Lower lobe of right lung (tissue), 2 donors: ENCODE measurements around the gene NKX1-2. TPM values are rescaled to one million over a fixed set of nuclear protein-coding genes. Genes with fewer than 3 reads are reported as not detected.

ENCODE experiments used
- ATAC-seq, 2 donors: fragments of 200-7000 bp; cut with Tn5 transposase; one replicate each; pipeline ENCODE4 v1.9.1; 2020 to 2022; ENCODE audit warnings: mild to moderate bottlenecking in 2 of 2, moderate library complexity in 2 of 2
- DNase-seq: peaks from one replicate; pipeline ENCODE4 v3.0.0-alpha.2; 2020
- H3K27ac ChIP-seq: fragments of 200-600 bp; one replicate; pipeline ENCODE4 v1.8.0; 2022
- H3K27me3 ChIP-seq: fragments of 200-600 bp; one replicate; pipeline ENCODE4 v1.8.0; 2022; ENCODE audit warnings: low read depth
- H3K36me3 ChIP-seq: fragments of 200-600 bp; one replicate; pipeline ENCODE4 v1.8.0; 2022; ENCODE audit warnings: mild to moderate bottlenecking
- H3K4me1 ChIP-seq: fragments of 200-600 bp; one replicate; pipeline ENCODE4 v1.8.0; 2022
- H3K4me3 ChIP-seq: fragments of 200-600 bp; one replicate; pipeline ENCODE4 v1.8.0; 2022; ENCODE audit warnings: mild to moderate bottlenecking
- H3K9me3 ChIP-seq: fragments of 200-600 bp; one replicate; pipeline ENCODE4 v1.8.0; 2022
- CTCF ChIP-seq: fragments of 200-600 bp; IDR thresholded peaks from one replicate; pipeline ENCODE4 v1.8.0; 2022; ENCODE audit warnings: antibody characterized with exemption, mild to moderate bottlenecking
- intact Hi-C: fragments of 100-400 bp; cut with DNase I; formaldehyde crosslinking; loops from one replicate; pipeline ENCODE4 v1.11.0; 2022
- total RNA-seq: library from RNA; stranded (reverse); fragmentation: NEBNext Ultra II Directional; extraction: Animal tissue kit (Norgen Biotek cat#: 25700); gene quantifications from one replicate; pipeline ENCODE4 v1.2.1, GENCODE V29; 2021
- donor health status: DM: no; HTN: yes; CAD: no; lungs with severe emphysema.

Gene NKX1-2
- total RNA-seq, 1 donor from 2014 or later, result not detected

DNA sequence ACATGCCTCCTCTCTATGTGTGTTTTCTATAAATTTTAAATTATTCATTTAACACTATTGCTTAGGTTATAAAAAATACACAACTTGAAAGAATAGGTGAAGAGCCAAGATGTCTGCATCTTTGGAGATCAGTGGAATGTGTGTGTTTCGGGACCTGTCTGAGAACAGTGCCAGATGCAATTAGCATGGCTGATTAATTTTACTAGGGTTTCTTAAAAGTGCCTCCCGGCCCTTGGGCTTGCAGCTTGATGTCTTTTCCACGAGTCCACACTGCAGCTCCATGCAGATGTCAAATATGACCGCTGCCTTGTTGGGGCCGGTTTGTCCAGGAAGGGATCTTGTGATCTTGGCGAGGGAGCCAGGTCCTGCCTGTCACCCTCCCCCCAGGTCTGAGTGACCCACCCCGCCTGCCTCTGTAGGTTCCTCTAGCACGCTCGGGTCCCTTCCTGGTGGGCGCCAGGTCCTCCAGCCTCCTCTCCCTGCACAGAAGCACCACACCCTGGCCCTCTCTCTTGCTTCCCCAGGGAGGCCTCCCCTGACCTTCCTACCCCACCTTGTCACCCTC lies 32.5 kb upstream of the NKX1-2 start:
- TF ChIP-seq CTCF, result no peak
- ATAC-seq, result no peak
- peaks cover 4% of the 10 kb centered on the region for H3K9me3 ChIP-seq

DNA sequence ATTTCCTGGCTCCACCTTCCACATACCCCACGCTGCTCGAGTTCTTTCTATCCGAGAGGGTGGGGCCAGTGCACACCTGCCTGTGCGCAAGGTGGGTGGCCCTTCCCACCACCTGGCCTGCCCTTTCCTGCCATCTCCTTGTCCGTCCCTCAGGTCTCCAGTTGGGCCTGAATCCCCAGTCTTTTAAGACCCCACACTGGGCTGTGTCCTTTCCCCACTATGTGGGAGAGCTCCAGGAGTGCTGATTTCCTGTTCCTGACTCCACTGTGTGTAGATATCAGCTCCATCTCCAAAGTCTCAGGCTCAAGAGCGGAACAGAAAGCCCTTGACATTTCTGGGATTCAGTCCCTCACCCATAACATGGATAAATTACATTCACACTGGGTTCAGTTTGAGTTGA lies 31.9 kb upstream of the NKX1-2 start:
- Histone ChIP-seq H3K36me3 (no peaks in the 10 kb centered on the region), H3K4me1 (no peaks in the 10 kb centered on the region), H3K27me3 (no peaks in the 10 kb centered on the region), H3K9me3 (no peaks in the 10 kb centered on the region), H3K4me3 (no peak overlapping the region), H3K27ac (no peak overlapping the region)
- ATAC-seq, result no peak
- DNase-seq, result no peak
- no peak for TF ChIP-seq CTCF
- intact Hi-C loops, result no loop called here

More for the DNA sequence above, 32.5 kb upstream of the NKX1-2 start:
- Histone ChIP-seq H3K27me3 (no peaks in the 10 kb centered on the region), H3K4me3 (no peak overlapping the region), H3K4me1 (no peaks in the 10 kb centered on the region), H3K27ac (no peak overlapping the region), H3K36me3 (no peaks in the 10 kb centered on the region)
- intact Hi-C loops, result no loop called here
- DNase-seq, result no peak

- no peak for DNase-seq
- Histone ChIP-seq H3K27me3 (no peaks in the 10 kb centered on the region), H3K9me3 (no peaks in the 10 kb centered on the region), H3K4me1 (no peaks in the 10 kb centered on the region), H3K4me3 (no peak overlapping the region), H3K27ac (no peak overlapping the region), H3K36me3 (no peaks in the 10 kb centered on the region)
- ATAC-seq, result no peak
- TF ChIP-seq CTCF, result no peak
- intact Hi-C loops, result no loop called here
Observed at GRCh38 chr10:124480860-124481259, 31.0 kb upstream of the NKX1-2 start.

GRCh38 chr10:124478515-124478914 lies 28.7 kb upstream of the NKX1-2 start:
- no peak for TF ChIP-seq CTCF
- H3K4me1 ChIP-seq, result no peaks in the 10 kb centered on the region
- intact Hi-C loops, result no loop called here
- no peaks in the 10 kb centered on the region for H3K27me3 ChIP-seq
- H3K36me3 ChIP-seq, result no peaks in the 10 kb centered on the region
- H3K4me3 ChIP-seq, result no peak overlapping the region
- no peak overlapping the region for H3K27ac ChIP-seq
- ATAC-seq, result no peak
- DNase-seq, result no peak
- no peaks in the 10 kb centered on the region for H3K9me3 ChIP-seq

DNA sequence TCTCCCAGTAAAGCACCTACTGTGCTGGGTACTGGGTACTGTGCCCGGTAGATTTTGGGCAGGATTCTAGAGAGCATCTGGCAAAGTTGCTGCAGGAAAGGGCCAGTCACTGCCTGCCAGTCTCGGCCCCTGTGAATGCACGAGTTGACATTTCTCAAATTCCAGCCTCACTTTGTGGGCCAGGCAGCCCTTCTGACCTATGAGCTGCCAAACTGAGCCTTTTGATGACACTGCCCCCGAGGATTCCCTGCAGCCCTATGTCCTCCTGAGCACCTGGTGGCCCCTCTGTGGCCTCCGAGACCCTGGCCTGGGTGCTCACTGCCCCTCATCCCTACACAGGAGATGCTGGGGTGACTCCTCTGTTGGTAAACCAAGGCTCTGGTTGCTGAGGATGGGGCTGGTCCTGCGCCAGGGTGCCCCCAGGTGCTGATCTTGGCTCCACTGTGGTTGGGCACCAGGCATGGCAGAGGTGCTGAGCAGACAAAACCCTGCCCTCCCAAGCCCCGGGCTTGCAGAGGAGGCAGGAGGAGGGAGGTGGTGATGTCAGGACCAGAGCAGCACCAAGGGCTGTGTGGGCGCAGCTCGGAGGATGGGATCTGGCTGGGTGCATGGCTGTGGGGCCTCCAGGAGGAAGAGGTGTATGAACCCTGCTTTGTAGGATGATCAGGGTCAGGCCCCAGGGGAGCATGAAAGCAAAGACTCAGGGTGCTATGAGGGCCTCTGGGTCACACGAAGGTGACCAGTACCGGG lies 28.0 kb upstream of the NKX1-2 start:
- Histone ChIP-seq H3K27ac (no peak overlapping the region), H3K27me3 (no peaks in the 10 kb centered on the region), H3K4me1 (no peaks in the 10 kb centered on the region), H3K9me3 (no peaks in the 10 kb centered on the region), H3K36me3 (no peaks in the 10 kb centered on the region), H3K4me3 (no peak overlapping the region)
- DNase-seq (no peak), ATAC-seq (no peak)
- TF ChIP-seq CTCF, result no peak
- intact Hi-C loops, result no loop called here
